ENCODE data around the gene PLAAT4. TPM values are rescaled to one million over a fixed set of nuclear protein-coding genes. Genes with fewer than 3 reads are reported as not detected.

The PLAAT4 gene
- total and polyA plus RNA-seq, 12 donors, result 3.3 to 565 (median 9.0) TPM

DNA sequence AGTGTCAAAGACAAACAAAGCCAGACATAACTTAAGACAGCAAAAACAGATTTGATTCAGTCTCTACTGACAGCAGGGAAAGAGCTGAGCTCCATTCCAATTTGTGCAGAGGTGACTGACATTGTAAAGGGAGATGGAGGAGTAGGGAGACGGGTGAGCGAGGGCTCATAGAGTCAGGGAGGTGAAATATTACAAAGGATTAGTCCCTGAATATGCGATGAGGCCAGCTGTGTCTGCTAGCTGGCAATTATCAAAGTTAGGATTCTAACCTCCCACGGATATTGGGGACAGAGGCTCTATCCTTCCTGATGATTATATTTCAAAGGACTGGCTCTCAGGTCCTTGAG, 18.2 kb downstream of the PLAAT4 start:
- Histone ChIP-seq H3K27me3 (peaks cover 0 to 2% (median 0%) of the 10 kb centered on the region in 7 donors), H3K36me3 (no peaks in the 10 kb centered on the region), H3K4me3 (no peak overlapping the region), H3K27ac (peak overlapping the region in 2 of 10 donors; percentile 29 to 77), H3K4me1 (peaks cover 0 to 24% (median 0%) of the 10 kb centered on the region in 9 donors), H3K9me3 (no peaks in the 10 kb centered on the region)
- intact Hi-C loops (cut with DNase I), result no loop called here
- ATAC-seq (no peak), DNase-seq (no peak)
- TF ChIP-seq, protein P1, sequence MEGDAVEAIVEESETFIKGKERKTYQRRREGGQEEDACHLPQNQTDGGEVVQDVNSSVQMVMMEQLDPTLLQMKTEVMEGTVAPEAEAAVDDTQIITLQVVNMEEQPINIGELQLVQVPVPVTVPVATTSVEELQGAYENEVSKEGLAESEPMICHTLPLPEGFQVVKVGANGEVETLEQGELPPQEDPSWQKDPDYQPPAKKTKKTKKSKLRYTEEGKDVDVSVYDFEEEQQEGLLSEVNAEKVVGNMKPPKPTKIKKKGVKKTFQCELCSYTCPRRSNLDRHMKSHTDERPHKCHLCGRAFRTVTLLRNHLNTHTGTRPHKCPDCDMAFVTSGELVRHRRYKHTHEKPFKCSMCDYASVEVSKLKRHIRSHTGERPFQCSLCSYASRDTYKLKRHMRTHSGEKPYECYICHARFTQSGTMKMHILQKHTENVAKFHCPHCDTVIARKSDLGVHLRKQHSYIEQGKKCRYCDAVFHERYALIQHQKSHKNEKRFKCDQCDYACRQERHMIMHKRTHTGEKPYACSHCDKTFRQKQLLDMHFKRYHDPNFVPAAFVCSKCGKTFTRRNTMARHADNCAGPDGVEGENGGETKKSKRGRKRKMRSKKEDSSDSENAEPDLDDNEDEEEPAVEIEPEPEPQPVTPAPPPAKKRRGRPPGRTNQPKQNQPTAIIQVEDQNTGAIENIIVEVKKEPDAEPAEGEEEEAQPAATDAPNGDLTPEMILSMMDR (IDR thresholded peaks at IDR 0.05), result no peak
- 58 to 63% methylated on average over 4 of the region's 4 CpGs for WGBS, 2 donors

DNA sequence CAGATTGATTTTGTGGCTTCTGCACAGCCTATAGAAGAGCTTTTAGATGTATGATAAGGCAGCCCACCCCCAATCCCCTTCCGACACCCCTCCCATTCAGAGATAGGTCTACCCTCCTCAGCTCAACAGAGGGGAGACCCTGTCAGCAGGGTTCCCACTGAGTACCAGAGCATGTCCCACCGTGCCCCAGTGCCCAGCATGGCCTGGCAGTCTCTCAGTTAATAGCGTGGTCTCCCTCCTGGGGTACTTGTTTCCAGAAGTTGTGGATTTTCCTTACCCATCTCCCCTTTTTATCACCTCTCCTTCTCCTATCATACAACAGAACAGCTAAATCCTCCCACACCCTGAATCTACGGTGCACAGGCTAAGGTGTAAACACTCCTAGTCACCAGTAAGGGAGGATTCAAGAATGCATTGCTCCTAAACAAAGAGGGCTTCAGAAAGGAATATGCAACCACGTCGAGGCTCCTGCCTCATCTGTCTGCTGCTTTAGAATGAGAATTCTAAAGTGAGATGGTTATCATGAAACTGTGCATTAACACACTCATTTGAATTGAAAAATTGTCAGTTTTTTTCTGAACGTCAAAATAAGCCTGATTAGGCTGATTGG, 19.9 kb downstream of the PLAAT4 start:
- no peak for DNase-seq
- WGBS, 2 donors, result 67 to 71% methylated on average over 7 of the region's 7 CpGs
- intact Hi-C loops (cut with DNase I), result no loop called here
- H3K27ac ChIP-seq, result no peak overlapping the region
- no peaks in the 10 kb centered on the region for H3K9me3 ChIP-seq
- peaks cover 0 to 2% (median 0%) of the 10 kb centered on the region in 7 donors for H3K27me3 ChIP-seq
- no peak overlapping the region for H3K4me3 ChIP-seq
- peaks cover 0 to 37% (median 0%) of the 10 kb centered on the region in 9 donors for H3K4me1 ChIP-seq
- no peaks in the 10 kb centered on the region for H3K36me3 ChIP-seq
- TF ChIP-seq, protein P1 (IDR thresholded peaks at IDR 0.05), result no peak
- no peak for ATAC-seq

DNA sequence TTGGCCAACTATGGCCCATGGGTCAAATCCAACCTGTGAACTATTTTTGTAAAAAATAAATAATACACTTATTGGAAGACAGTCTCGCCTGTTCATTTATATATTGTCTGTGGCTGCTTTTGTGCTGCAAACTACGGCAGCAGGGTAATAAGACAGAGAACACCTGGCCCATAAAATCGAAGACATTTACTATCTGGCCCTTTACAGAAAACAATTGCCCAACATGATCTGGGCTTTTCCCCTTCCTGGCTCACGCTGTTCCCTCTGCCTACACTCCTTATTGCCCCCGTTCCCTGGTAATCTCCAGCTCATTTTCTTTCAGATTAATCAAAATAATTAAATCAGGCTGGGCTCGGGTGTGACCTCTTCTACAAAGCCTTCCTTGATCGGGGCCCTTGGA, 21.0 kb downstream of the PLAAT4 start:
- no peak for DNase-seq
- 83% methylated on average over 7 of the region's 7 CpGs for WGBS, 2 donors

DNA sequence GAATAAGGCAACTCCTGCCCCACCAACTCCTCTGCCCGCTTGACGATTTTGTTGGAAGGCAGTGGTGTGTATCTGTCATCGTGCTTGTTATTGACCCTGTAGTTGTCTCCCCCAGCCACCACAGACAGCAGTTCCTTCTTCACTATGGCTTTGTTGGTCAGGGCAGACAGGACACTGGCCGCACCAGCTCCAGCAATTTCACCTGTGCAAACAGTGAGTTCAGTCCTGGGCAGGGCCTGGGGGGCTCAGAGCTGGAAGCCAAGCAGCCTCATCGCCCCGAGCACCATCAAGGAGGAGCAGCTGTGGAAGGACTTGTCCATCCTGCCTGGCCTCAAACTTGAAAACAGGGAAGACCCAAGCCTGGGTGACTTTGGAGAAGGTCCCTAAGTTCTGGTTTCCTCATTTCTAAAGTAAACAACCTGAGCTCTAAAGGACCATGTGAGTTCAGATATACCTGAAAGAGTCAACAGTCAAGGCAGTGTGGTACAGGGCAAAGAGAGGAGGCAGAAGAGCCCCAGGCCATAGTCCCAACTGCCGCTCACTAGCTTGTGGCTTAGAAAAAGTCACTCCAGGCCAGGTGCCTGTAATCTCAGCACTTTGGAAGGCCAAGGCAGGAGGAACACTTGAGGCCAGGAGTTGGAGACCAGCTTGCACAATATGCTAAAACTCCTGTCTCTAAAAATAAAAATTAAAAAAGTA, 22.0 kb downstream of the PLAAT4 start:
- ATAC-seq (no peak), DNase-seq (no peak)
- Histone ChIP-seq H3K27me3 (no peaks in the 10 kb centered on the region), H3K36me3 (no peaks in the 10 kb centered on the region), H3K4me3 (no peak overlapping the region), H3K27ac (no peak overlapping the region), H3K9me3 (no peaks in the 10 kb centered on the region), H3K4me1 (peaks cover 0 to 26% (median 0%) of the 10 kb centered on the region in 9 donors)
- 88 to 95% methylated on average over 7 of the region's 7 CpGs for WGBS, 2 donors
- TF ChIP-seq, protein P1 (IDR thresholded peaks at IDR 0.05), result no peak
- intact Hi-C loops (cut with DNase I), result no loop called here

More for the DNA sequence above, 21.0 kb downstream of the PLAAT4 start:
- Histone ChIP-seq H3K36me3 (no peaks in the 10 kb centered on the region), H3K9me3 (no peaks in the 10 kb centered on the region), H3K27ac (no peak overlapping the region), H3K4me3 (no peak overlapping the region), H3K27me3 (peaks cover 0 to 2% (median 0%) of the 10 kb centered on the region in 7 donors), H3K4me1 (peaks cover 0 to 37% (median 0%) of the 10 kb centered on the region in 9 donors)
- TF ChIP-seq, protein P1 (IDR thresholded peaks at IDR 0.05), result no peak
- ATAC-seq, result no peak
- intact Hi-C loops (cut with DNase I), result no loop called here
